Stimulated activated CD8-positive, alpha-beta memory T cell treated with anti-CD3 and anti-CD28 coated beads, Interleukin-12 subunit alpha, Interleukin-12 subunit beta, amount 100 ng/mL, for 24 hours (primary cell): ENCODE data around the gene ATXN1.

Experiments
- DNase-seq: peaks from one replicate; pipeline ENCODE4 v3.0.0-alpha.2; 2020; ENCODE audit errors: extremely low read depth

The ATXN1 gene

GRCh38 chr6:16762268-16762549 is 949 bp upstream of the ATXN1 start:
- no peak for DNase-seq

DNA sequence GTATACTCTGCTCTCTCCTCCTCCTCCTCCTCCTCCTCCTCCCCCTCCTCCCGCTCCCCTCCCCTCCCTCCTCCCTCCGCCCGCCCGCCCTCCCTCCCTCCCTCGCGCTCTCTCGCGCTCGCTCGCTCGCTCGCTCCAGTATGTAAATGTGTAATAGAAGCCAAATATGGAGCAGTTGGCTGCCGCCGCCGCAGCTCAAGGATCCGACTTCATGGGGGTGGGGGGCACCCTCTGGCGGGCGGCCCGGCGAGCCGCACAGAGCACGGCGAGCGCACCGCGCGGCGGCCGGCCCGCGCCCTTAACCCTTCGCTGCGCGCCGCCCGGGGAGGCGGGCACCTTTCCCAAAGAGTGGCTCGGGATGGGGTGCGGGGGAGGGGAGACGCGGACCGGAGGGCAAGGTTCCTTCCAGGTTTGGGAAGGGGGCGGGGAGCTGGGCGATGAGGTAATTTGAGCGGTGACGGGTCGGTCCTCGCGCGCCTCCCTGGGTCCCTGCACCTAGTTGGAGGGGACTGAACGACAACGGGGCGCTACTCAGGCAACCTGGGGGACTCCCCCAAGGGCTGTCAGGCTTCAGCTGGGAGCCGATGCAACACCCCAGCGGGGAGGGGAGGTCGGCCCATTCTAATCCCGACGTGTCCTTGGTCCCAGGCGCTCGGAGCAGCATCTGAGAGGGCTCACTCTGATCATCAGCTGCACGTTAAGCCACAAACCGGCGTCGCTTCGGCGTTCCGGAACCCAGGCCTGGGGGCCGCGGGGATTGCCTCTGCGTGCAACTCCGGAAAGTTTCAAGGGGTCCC is 409 bp upstream of the ATXN1 start:
- DNase-seq, result peak; percentile 57

- DNase-seq, result peak; percentile 64
Measured at GRCh38 chr6:16759646-16760515, 1.4 kb downstream of the ATXN1 start.

- DNase-seq, result no peak
Measured at GRCh38 chr6:16759181-16759645, 2.0 kb downstream of the ATXN1 start.

- DNase-seq, result no peak
Measured at GRCh38 chr6:16758163-16758975, 2.9 kb downstream of the ATXN1 start.

DNA sequence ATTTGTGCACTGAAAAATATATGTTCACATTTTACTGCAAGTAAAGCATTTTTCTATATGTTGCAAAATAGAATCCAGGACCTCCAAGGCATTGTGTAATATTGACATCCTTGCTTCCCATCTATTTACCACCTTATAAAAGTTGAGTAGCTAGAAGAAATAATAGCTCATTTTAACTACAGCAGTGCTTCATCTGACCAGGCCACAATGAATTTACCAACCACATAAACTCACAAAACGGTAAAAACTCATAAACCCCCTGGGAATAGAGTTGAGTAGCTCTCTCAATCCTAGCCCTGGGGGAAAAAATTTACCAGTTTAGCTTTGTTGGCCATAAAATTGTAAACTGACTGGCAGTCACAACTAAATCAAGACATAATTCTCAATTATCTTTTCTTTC is 3.9 kb downstream of the ATXN1 start:
- no peak for DNase-seq

DNA sequence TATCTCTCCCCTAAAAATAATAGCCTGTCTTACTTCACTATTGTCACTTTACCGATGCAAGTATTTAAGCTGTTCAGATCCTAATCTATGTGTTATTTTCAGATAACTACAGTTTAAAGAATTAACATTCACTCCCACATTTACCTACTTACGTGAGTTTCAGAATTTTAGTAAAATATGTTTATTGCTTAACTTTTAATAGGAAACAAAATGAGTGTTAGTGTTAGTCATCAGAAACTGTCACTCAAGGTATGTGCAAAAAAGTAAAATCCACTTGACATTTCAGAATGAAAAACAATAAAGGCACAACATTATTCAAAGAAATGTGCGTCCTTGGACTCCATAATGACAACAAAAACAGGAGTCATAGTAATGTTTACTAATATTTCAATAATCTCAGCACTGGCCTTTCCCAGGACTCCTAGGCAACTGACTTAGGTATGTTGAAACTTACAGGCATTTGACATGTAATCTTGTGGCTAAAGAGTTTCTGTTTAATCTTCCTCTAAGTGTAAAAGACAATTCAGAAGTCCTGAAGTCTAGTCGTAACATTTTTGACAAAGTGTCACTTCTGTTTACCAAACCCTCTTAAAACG is 4.5 kb downstream of the ATXN1 start:
- no peak for DNase-seq

- DNase-seq, result no peak
Measured at GRCh38 chr6:16755544-16755943, 5.7 kb downstream of the ATXN1 start.

DNA sequence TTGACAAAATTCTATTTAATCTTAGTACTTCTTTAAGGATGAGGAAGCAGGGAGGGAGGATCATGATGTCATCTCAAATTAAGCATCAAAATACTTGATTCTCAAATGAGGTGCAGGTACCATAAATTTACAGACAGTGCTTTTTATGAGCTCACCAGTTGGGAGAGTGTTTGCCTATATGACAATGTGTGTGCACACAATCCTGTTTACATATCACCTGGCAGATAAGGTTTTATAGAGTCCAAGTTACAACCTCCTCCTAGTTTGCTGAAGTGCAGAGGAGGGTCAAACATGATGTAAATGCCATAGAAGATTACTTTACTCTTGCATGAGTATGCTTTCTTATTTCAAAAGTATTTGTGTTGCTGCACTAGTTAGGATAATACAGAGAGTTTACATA is 6.4 kb downstream of the ATXN1 start:
- DNase-seq, result no peak

- no peak for DNase-seq
Measured at GRCh38 chr6:16754274-16754673, 7.0 kb downstream of the ATXN1 start.

DNA sequence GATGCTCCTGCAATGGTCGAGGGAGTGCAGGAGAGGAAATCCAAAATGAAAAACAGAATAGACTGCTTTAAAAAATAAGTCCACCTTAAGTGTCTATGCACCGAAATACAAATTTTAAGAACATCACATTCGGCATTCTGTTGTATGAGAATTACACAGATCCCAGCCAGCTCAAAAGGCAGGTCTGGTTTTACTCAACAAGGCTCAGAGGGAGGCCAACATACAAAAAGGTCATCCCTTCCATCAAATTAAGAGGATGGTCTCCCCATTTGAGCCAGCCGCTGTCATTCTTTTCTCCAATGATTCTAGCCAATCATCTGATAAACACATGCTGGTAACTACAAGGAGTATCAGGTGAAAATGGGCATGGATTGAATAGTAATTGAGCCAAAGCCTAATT is 7.9 kb downstream of the ATXN1 start:
- no peak for DNase-seq

- DNase-seq, result no peak
Measured at GRCh38 chr6:16752206-16752866, 8.9 kb downstream of the ATXN1 start.

DNA sequence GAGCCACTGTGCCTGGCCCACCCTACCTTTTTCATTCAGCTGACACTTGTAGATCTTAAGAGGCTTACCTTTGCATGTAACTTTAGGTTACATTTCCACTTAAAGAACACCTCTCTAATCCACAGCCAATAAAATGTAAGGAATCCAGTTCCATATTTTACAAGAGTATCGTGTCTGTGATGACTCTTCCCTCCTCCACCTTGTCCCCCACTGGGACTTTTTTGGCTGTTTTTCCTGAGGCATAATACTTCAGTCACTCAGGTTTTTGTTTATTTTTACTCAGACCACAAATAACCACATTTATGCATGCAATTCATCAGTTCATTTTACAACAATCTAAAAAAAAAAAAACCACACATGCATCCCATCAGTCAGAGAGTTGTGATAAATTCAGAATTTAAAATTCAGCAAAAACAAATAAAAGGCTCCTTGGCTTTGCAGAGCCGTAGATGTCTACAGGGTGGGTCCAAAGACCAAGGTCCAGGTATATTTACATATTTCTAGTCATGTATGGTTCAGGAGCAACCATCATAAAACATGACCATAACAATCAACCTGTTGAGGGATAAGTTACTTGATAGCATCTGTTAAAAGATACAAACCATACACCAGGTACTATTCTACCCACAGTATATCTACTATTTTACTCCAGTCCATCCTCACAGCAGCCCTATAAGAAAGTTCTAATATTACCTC is 9.9 kb downstream of the ATXN1 start:
- DNase-seq, result no peak

DNA sequence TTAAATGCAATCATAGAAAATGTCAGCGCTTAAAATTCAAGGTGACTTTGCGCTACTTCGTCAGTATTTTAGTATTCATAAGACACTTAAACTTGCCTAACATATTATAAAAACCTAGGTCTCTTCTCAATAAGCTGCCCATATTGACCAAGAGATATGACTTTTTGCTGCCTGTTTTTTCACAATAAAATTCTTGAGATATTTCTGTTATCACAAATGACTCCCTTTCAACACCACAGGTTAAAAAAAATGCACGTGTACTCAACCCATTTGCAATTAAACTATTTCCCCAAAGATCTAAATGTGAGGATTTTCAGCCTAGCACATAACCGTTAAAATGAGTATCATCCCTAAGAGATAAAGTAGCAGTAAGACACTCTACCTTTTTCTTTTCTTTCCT is 10.7 kb downstream of the ATXN1 start:
- DNase-seq, result no peak

- DNase-seq, result no peak
Measured at GRCh38 chr6:16749516-16750485, 11.5 kb downstream of the ATXN1 start.

DNA sequence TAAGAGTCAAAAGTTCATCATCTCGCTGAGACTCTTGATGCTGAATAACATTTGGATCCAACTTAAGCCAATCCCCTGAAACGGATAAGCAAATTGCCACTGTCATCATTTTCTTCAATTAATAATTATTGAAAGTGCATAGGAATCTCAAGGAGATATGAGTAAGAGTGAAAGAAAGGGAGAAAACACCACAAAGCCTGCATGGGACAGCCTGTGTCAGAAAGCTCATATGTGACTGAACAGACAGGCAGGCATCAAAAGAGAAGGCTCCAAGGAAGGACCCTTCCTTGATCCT is 13.3 kb downstream of the ATXN1 start:
- DNase-seq, result no peak

- DNase-seq, result no peak
Measured at GRCh38 chr6:16747232-16748024, 13.8 kb downstream of the ATXN1 start.

DNA sequence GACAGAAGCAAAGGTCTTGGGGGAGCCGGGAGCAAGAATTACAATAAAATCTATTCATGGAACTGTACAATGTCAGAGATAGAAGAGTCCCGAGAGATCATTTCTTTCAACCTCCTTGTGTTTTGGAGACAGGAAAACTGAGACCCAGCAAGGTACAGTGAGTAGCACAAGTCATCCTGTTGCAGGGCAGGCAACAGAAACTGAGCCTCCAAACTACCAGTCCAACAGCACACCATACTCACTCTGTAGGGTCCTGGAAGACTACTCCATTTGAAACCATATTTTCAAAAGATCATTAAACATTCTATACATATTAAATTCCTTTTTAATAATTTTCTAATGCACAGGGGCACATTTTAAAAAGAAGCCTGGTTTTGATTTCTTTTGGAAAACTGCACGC is 14.4 kb downstream of the ATXN1 start:
- DNase-seq, result no peak

- DNase-seq, result no peak
Measured at GRCh38 chr6:16746401-16746800, 14.9 kb downstream of the ATXN1 start.
